Liver (tissue), 9 donors: Measurements from ENCODE around the gene CMTM4. TPM values are rescaled to one million over a fixed set of nuclear protein-coding genes. Genes with fewer than 3 reads are reported as not detected.
A peak's percentile ranks its signal among the peaks of the same experiment; 100 is the strongest.

Source experiments
- DNase-seq: peaks from one replicate; pipeline ENCODE4 v3.0.0-alpha.2; 2017; ENCODE audit warnings: low spot score
- H3K27ac ChIP-seq, 2 donors: one replicate each; pipeline ENCODE4 v1.7.0; 2013; ENCODE audit warnings: inconsistent platforms in 2 of 2, low read length in 2 of 2, control low read depth in 1 of 2, low read depth in 1 of 2, mild to moderate bottlenecking in 1 of 2
- H3K27me3 ChIP-seq, 4 donors: one replicate each; pipeline versions ENCODE4 v1.6.1 to v1.7.0; 2013; ENCODE audit warnings: low read length in 3 of 4, inconsistent platforms in 1 of 4, mild to moderate bottlenecking in 1 of 4, moderate library complexity in 1 of 4; ENCODE audit not compliant: control insufficient read depth in 4 of 4, insufficient read depth in 4 of 4
- H3K36me3 ChIP-seq, 4 donors: one replicate each; pipeline versions ENCODE4 v1.6.1 to v1.7.0; 2013; ENCODE audit warnings: low read length in 3 of 4, mild to moderate bottlenecking in 3 of 4, low read depth in 1 of 4, moderate library complexity in 1 of 4; ENCODE audit not compliant: control insufficient read depth in 4 of 4, insufficient read depth in 3 of 4
- H3K4me1 ChIP-seq, 4 donors: one replicate each; pipeline versions ENCODE4 v1.6.1 to v1.7.0; 2013; ENCODE audit warnings: low read length in 3 of 4, mild to moderate bottlenecking in 3 of 4, moderate library complexity in 1 of 4; ENCODE audit not compliant: control insufficient read depth in 4 of 4, insufficient read depth in 4 of 4
- H3K4me3 ChIP-seq, 3 donors: one replicate each; pipeline versions ENCODE4 v1.6.1 to v1.7.0; 2013; ENCODE audit warnings: low read length in 3 of 3, control low read depth in 1 of 3, low read depth in 1 of 3, mild to moderate bottlenecking in 1 of 3
- H3K9ac ChIP-seq, 2 donors: one replicate each; pipeline ENCODE4 v1.7.0; 2013; ENCODE audit warnings: low read length in 2 of 2, mild to moderate bottlenecking in 2 of 2, moderate library complexity in 2 of 2, control low read depth in 1 of 2, low read depth in 1 of 2
- H3K9me3 ChIP-seq, 4 donors: one replicate each; pipeline versions ENCODE4 v1.6.1 to v1.7.0; 2013; ENCODE audit warnings: low read length in 3 of 4; ENCODE audit not compliant: control insufficient read depth in 4 of 4
- CTCF ChIP-seq: fragments of 150-350 bp; IDR thresholded peaks from 2 replicates; pipeline ENCODE4 v1.5.1; 2017; ENCODE audit warnings: improper control_type of control experiment, low read depth, low read length; ENCODE audit not compliant: missing input control
- EGR1 ChIP-seq, 2 donors: IDR thresholded peaks; 2 replicates each; pipeline ENCODE4 v1.6.1; 2016 to 2018; ENCODE audit warnings: antibody characterized with exemption in 2 of 2, low read depth in 2 of 2
- FOXA1 ChIP-seq: IDR thresholded peaks from 2 replicates; pipeline ENCODE4 v1.6.1; 2016; ENCODE audit warnings: antibody characterized with exemption
- FOXA2 ChIP-seq: IDR thresholded peaks from 2 replicates; pipeline ENCODE4 v1.6.1; 2016; ENCODE audit warnings: antibody characterized with exemption
- GABPA ChIP-seq, 2 donors: IDR thresholded peaks in 1 of 2; conservative IDR thresholded peaks in 1 of 2; 2 replicates each; pipeline ENCODE4 v1.6.1; 2016; ENCODE audit warnings: antibody characterized with exemption in 2 of 2, mild to moderate bottlenecking in 1 of 2, moderate library complexity in 1 of 2
- HNF4A ChIP-seq, 2 donors: conservative IDR thresholded peaks; 2 replicates each; pipeline ENCODE4 v1.6.1; 2016; ENCODE audit warnings: antibody characterized with exemption in 2 of 2, mild to moderate bottlenecking in 2 of 2
- HNF4G ChIP-seq: IDR thresholded peaks from 2 replicates; pipeline ENCODE4 v1.6.1; 2016; ENCODE audit warnings: antibody characterized with exemption
- MAX ChIP-seq: IDR thresholded peaks from 2 replicates; pipeline ENCODE4 v1.6.1; 2016; ENCODE audit warnings: antibody characterized with exemption
- NR2F2 ChIP-seq: IDR thresholded peaks from 2 replicates; pipeline ENCODE4 v1.6.1; 2016; ENCODE audit warnings: antibody characterized with exemption
- RAD21 ChIP-seq, 2 donors: IDR thresholded peaks; 2 replicates each; pipeline ENCODE4 v1.6.1; 2016; ENCODE audit warnings: antibody characterized with exemption in 2 of 2, mild to moderate bottlenecking in 2 of 2
- REST ChIP-seq: IDR thresholded peaks from 2 replicates; pipeline ENCODE4 v1.6.1; 2016; ENCODE audit warnings: antibody characterized with exemption, mild to moderate bottlenecking
- SP1 ChIP-seq: IDR thresholded peaks from 2 replicates; pipeline ENCODE4 v1.6.1; 2018; ENCODE audit warnings: antibody characterized with exemption, mild to moderate bottlenecking
- TAF1 ChIP-seq: conservative IDR thresholded peaks from 2 replicates; pipeline ENCODE4 v1.6.1; 2016; ENCODE audit warnings: antibody characterized with exemption, mild to moderate bottlenecking
- YY1 ChIP-seq: IDR thresholded peaks from 2 replicates; pipeline ENCODE4 v1.6.1; 2016; ENCODE audit warnings: antibody characterized with exemption, mild to moderate bottlenecking
- ZBTB33 ChIP-seq: IDR thresholded peaks from 2 replicates; pipeline ENCODE4 v1.6.1; 2016; ENCODE audit warnings: antibody characterized with exemption
- WGBS: extraction: QIAGEN DNeasy Blood & Tissue Kit; methylation state at CpG from one replicate; pipeline ENCODE4 v1.1.7; 2013; 5-methylcytosine and 5-hydroxymethylcytosine counted together
- polyA plus RNA-seq, 2 donors: library from polyadenylated mRNA; stranded (reverse) in 1 of 2; unstranded in 1 of 2; fragments of 200-250 nt in 1 of 2; fragments of >200 nt in 1 of 2; fragmentation: Nextera tagmentation in 1 of 2; extraction: Ambion mirVana in 1 of 2; gene quantifications; one replicate each; pipeline versions ENCODE4 v1.2.1 to v1.2.3, GENCODE V29; 2013 to 2015
- total RNA-seq, 2 donors: library from RNA; depleted of rRNA; stranded (reverse); fragments of >200 nt; gene quantifications; one replicate each; pipeline ENCODE4 v1.2.3, GENCODE V29; 2014
- donor health status: healthy.
- donor health status: healthy.
- donor health status: healthy.
- donor health status: healthy.
- donor health status: healthy.

Gene CMTM4
- total and polyA plus RNA-seq, 4 donors: 2.9 to 19.7 (median 6.3) TPM

GRCh38 chr16:66578651-66579531 lies 117.7 kb downstream of the CMTM4 start, which contains the start of gene CMTM2:
Gene CMTM2, plus strand, starts transcription at chr16:66579463. Its CDS starts 145 bp downstream, at chr16:66579608.
- DNase-seq: no peak
- H3K27ac ChIP-seq: no peak within 1 kb of the TSS
- TF ChIP-seq YY1: no peak
- TF ChIP-seq FOXA2: no peak
- TF ChIP-seq CTCF: no peak
- TF ChIP-seq HNF4G: no peak
- TF ChIP-seq SP1: no peak
- no peak for TF ChIP-seq HNF4A (conservative IDR thresholded peaks at IDR 0.05)
- TF ChIP-seq GABPA (IDR thresholded peaks at IDR 0.05 in 1 of 2, conservative IDR thresholded peaks at IDR 0.05 in 1 of 2): no peak
- no peak for TF ChIP-seq FOXA1
- TF ChIP-seq ZBTB33: no peak
- TF ChIP-seq RAD21 (IDR thresholded peaks at IDR 0.05): no peak
- no peak for TF ChIP-seq TAF1
- no peak for TF ChIP-seq REST
- no peak for TF ChIP-seq NR2F2
- no peak for TF ChIP-seq EGR1 (IDR thresholded peaks at IDR 0.05; ENCODE audit: low read depth in 2 of 2)
- TF ChIP-seq MAX: no peak
- no peaks in the 10 kb centered on the region for H3K9me3 ChIP-seq
- no peaks in the 10 kb centered on the region for H3K36me3 ChIP-seq
- H3K4me3 ChIP-seq: peak within 1 kb of the TSS in 2 of 3 donors; percentile 12 to 29
- H3K9ac ChIP-seq: no peak within 1 kb of the TSS
- H3K4me1 ChIP-seq: peaks cover 4 to 12% (median 5%) of the 10 kb centered on the region in 4 donors
- peaks cover 0 to 9% (median 0%) of the 10 kb centered on the region in 4 donors for H3K27me3 ChIP-seq
- 18% methylated on average over 77 of the region's 77 CpGs for WGBS
